ENCODE data around the gene SPATA2.

The SPATA2 gene

DNA sequence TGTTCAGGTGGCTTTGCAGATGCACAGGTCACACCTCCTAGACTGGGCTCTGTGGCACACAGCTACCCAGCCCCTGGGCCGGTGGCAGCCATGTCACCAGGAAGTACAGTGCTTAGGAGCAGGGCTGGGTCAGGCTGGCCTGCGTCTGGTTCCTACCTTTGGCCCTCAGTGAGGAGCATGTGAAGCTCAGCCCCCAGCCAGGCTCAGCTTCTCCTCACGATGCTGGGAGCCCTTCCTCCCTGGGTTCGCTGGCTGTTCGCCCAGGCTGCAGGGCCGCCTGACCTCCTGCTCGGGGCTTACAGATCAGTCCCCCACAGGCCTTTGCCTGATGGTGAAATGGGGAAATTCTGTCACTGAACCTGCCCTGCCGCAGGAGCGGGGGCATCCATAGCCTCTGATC lies 23.1 kb downstream of the SPATA2 start:
- no peak for DNase-seq (ENCODE audit: low read depth in 1 of 2, low spot score in 1 of 2)
- in situ Hi-C loops (cut with HindIII; ENCODE audit: low pct_unique_long_range_greater_than_20kb, low sequenced_read_pairs): no loop called here
- TF ChIP-seq JUND (IDR thresholded peaks at IDR 0.05; ENCODE audit: low read depth): no peak

DNA sequence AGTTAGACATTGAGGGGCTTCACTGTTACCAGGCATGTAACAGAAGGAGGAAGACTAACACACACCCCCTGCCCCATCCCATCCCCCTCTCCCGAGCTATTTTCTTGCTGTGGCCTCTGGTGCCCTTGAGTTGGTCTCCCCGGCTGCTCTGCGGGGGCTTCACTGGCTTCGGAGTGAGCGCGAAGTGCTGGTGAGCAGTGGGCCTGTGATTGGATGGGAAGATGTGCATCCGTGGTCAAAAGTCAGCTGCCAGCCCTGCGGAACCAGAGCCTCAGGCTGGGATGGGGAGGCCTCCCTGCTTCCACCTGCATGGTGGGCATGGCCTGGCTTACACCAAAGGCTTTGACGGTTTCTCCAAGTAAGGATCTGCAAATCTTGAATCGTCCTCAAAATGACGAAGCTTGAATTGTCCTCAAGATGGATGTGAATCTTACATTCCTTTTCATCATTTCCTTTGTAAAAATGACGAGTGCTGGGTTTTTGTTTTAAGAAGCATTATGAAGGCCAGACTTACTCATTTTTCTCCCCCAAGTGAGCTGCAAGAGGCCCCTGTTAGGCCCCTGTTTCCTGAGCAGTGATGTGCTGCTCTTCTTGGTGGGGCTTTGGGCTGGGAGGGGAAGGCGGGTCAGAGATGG lies 23.7 kb downstream of the SPATA2 start:
- TF ChIP-seq JUND (IDR thresholded peaks at IDR 0.05; ENCODE audit: low read depth): no peak
- in situ Hi-C loops (cut with HindIII; ENCODE audit: low pct_unique_long_range_greater_than_20kb, low sequenced_read_pairs): no loop called here
- no peak for DNase-seq (ENCODE audit: low read depth in 1 of 2, low spot score in 1 of 2)

DNA sequence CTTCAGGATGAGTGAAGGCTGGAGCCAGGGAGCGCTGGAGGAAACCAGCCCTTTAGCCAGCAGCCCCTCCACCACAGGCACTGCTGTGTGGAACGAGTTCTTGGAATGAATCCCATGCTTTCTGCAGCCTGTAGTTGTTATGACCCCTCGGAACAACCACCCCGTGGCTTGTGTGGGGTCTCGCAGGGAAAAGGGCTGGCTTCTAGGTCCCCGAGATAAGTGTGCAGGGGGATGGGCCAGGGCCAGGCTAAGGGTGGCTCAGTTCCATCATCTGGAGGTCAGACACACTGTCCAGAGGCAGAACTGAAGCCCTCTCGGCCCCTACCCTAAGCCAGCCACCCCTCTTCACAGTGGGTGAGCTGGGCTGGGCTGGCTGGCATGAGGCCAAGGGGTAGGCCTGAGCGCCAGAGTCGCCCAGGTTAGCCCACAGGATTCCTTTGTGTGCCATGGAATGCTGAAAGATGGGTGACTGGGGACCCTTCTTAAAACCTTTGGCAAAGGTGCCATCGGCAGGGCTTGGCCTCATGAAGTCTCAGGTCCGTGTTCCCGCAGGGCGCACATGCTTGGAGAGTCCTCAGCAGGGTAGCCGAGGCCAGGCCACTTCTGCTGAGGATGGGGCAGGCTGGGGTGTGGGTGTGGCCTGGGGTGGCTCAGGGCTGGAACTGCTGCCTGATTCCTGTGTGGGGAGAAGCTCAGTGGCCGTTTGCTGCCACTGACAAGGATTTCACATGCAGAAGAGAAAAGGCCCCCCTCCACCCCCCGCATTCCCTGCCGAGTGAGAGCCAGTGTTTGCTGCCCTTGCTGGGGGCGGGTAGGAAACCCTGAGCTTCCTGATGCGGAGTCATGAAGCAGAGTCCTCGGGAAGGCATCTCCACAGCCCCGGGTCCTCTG lies 24.6 kb downstream of the SPATA2 start:
- in situ Hi-C loops (cut with HindIII; ENCODE audit: low pct_unique_long_range_greater_than_20kb, low sequenced_read_pairs): no loop called here
- DNase-seq (ENCODE audit: low read depth in 1 of 2, low spot score in 1 of 2): no peak
- no peak for TF ChIP-seq JUND (IDR thresholded peaks at IDR 0.05; ENCODE audit: low read depth)

DNA sequence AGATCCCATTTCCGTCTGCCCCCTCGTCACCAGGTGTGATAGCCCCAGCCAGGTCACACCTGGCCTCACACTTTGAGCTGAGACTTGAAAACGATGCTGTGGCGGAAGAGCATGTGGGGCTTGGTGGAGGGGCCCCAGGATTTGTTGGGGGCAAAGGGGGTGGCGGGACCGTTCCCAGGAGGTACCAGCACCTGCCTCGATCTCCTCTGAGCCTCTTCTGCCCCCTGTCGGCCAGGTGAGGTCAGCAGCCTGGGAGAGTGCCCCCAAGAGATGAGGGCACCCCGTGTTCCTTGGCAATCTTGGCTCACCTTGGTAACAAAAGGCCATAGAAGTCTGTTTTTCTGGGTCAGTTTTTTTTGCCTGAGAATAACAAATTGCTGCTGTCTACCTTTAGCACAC lies 25.4 kb downstream of the SPATA2 start:
- TF ChIP-seq JUND (IDR thresholded peaks at IDR 0.05; ENCODE audit: low read depth): no peak
- peak in 1 of 2 experiments; percentile 28 for DNase-seq (ENCODE audit: low read depth in 1 of 2, low spot score in 1 of 2)
- in situ Hi-C loops (cut with HindIII; ENCODE audit: low pct_unique_long_range_greater_than_20kb, low sequenced_read_pairs): no loop called here

DNA sequence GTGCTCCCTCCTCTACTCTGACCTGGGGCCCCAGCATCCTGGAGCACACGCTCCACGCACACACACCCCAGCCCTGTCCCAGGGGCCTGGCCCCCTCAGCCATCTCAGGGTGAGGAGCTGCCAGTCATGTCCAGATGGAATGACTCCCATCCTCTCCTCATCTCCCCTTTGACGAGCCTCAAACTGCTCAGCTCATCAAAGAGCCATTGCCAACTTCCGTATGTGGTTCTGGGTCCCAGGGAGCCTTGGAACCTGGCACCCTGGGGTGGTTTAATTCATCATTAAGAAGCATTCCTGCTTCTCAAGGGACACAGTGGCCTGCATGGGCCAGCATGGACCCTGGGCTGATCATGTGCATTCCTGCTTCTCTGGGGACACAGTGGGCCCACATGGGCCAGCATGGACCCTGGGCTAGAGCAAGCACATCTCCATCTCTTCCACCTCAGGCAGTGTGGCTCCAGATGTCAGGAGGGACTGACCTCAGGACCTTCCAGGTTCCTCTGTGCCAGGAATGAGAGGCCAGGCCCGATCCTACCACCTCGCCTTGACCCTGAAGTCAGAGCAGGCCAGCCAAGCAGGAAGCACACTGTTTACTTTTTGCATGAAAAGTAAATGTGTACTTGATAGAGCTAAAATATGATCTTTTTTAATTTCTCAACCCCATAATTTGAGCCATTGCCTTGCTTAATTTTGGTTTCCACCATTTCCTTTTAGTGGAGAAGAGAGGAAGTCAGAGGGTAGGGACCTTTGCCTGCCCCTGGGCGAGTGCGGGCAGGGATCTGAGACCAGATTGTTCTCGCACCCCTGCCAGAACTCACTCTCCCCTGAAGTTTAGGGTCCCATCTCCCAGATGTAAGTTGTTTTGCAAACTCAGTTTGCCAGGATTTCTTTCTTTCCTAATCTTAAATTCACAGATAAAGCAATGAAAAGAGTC lies 26.1 kb downstream of the SPATA2 start:
- no peak for TF ChIP-seq JUND (IDR thresholded peaks at IDR 0.05; ENCODE audit: low read depth)
- no peak for DNase-seq (ENCODE audit: low read depth in 1 of 2, low spot score in 1 of 2)
- in situ Hi-C loops (cut with HindIII; ENCODE audit: low pct_unique_long_range_greater_than_20kb, low sequenced_read_pairs): no loop called here

DNA sequence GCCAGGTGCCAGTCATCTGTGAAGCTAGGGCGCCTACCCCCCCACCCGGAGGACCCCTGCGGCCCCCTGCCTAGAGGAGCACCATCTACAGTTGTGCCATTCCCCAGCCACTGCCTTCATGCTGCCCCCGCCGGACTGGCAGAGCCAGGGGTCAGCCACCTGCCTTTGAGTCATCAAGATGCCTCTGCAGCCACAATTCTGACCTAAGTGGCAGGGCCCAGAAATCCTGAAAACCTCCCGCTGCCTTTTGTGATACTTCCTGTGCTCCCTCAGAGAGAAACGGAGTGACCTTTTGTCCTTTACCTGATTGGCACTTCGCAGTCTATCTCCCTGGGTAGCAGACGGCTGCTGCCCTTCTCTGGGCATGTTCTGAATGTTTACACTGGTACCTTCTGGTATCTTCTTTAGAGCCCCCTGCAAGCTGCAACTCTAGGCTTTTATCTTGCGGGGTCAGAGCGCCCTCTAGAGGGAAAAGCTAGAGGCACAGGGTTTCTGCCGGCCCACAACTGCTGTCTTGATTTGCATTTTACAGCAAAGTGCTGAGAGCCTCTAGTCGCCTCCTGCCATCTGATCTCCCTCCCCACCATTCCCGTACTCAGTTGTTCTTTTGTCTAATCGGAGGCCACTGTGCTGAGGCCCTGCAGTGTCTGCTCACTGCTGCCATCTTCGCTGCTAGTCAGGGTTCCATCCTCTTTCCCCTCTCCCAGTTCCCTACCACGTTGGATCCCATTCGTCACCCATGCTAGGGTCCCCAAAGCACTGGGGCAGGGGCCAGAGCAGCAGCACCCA lies 26.9 kb downstream of the SPATA2 start:
- DNase-seq (ENCODE audit: low read depth in 1 of 2, low spot score in 1 of 2): peak; percentile 67 to 83
- in situ Hi-C loops (cut with HindIII; ENCODE audit: low pct_unique_long_range_greater_than_20kb, low sequenced_read_pairs): no loop called here
- TF ChIP-seq JUND (IDR thresholded peaks at IDR 0.05; ENCODE audit: low read depth): no peak

DNA sequence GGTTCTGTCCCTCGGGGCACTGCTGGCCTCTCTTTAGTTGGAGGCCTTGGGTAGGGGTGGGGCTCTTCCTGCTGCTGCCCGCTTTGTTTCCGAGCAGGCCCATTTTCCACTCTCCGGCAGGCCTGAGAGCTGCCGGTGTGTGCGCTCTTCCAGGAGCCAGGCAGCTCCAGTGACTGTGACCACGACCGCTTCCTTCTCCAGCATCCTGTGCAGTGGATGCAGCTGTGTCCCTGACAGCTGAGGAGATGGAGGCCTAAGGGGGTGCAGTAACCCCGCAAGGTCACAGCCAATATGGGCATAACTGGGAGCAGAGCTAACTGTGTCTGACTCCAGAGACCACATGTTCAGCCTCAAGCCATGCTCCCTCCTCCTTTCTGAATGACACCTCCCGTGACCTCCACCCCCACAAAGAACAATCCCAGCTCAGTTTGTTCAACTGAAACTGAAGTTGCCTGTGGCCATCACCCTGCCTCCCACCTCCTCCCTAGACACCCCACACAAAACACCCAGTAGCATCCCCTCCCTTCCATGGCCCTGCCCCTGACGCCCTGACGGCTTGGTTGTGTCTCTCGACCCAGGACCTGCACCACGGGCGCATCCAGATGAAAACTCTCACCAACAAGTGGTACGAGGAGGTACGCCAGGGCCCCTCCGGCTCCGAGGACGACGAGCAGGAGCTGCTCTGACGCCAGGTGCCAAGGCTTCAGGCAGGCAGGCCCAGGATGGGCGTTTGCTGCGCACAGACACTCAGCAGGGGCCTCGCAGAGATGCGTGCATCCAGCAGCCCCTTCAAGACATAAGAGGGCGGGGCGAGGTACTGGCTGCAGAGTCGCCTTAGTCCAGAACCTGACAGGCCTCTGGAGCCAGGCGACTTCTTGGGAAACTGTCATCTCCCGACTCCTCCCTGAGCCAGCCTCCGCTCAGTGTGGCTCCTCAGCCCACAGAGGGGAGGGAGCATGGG lies 27.8 kb downstream of the SPATA2 start:
- in situ Hi-C loops (cut with HindIII; ENCODE audit: low pct_unique_long_range_greater_than_20kb, low sequenced_read_pairs): no loop called here
- no peak for DNase-seq (ENCODE audit: low read depth in 1 of 2, low spot score in 1 of 2)
- TF ChIP-seq JUND (IDR thresholded peaks at IDR 0.05; ENCODE audit: low read depth): no peak

DNA sequence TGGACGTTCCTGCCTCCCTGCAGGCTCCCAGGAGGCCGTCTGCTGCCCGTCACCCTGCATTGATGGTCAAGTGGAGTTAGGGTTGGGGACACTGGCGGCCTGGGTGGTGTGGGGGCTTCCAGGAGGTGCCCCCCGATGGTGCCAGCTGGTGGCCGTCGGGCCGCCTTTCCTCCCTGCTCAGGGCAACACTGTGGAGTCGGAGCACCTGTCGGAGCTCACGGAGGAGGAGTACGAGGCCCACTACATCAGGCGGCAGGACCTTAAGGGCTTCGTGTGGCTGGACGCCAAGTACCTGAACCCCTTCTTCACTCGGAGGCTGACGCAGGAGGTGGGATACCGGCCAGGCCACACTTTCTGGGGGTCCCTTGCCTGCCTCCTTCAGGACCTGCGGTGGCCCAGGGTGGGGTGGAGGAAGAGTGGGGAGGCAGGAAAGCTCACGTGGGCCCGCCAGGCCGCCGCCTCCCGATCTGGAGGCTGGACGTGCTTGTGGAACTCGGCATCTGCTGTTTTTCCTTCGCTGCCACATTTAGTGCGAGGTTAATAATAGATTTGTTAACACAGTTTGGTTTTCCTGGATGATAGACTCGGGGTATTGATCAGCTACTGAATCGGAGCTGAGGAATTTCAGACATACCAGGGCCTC lies 28.6 kb downstream of the SPATA2 start:
- no peak for TF ChIP-seq JUND (IDR thresholded peaks at IDR 0.05; ENCODE audit: low read depth)
- no peak for DNase-seq (ENCODE audit: low read depth in 1 of 2, low spot score in 1 of 2)
- in situ Hi-C loops (cut with HindIII; ENCODE audit: low pct_unique_long_range_greater_than_20kb, low sequenced_read_pairs): no loop called here

DNA sequence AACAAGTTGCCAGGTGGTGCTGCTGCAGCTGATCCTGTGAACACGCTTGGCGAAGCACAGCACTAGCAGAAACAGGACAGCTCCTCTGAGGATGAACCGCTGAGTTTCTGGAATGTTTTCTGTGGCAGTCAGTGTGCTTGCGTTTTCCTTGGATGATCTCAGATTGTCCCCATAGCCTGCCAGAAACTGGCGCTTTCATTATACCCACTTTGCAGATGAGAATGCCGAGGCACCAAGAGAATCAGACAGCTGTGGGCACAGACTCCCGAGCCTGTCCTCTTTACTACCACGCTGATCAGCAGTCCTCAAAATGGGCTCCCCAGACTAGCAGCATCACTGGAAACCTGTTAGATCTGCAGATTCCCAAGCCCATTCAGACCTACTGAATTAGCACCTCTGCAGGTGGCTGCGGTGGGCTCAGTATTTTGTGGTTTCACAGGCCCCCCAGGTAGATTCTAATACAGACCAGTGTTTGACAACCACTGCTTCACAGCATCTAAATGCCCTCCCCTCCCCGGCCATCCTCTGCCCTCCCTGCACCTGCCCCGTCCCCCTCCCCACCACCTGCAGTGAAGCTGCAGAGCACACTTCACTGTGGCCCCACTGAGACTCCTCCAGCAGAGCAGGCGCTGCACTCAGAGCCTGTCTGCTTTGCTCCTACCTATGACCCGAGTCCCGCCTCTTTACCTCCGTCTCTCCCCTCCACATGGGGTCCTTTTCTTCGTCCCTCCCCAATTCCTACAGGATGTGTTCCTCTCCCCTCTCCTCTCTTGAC lies 29.6 kb downstream of the SPATA2 start:
- in situ Hi-C loops (cut with HindIII; ENCODE audit: low pct_unique_long_range_greater_than_20kb, low sequenced_read_pairs): no loop called here
- TF ChIP-seq JUND (IDR thresholded peaks at IDR 0.05; ENCODE audit: low read depth): no peak
- no peak for DNase-seq (ENCODE audit: low read depth in 1 of 2, low spot score in 1 of 2)

DNA sequence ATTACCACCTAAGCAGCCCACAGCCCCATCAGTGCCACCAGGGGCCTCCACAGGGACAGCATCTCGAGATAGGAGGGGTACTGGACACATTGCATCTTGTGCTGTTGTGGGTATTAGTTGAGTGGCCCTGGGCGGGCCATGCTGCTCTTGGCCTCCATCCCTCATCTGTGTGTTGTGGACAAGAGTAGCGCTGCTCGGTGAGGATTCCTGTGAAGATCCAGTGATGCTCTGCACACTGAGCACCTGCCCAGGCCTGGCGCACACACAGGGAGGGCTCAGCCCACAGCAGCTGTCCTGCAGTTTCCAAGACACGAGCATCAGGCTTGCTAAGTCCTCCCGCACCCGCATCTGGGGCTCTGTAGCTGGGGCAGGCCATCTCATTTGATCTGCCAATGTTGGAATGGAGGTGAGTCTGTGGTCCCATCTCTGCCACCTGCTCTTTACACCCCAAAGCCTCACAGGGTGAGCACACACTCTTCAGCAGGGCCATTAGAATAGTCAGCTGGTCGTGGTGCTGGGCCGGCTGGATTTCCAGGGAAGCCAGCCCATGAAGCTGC lies 32.0 kb downstream of the SPATA2 start:
- DNase-seq (ENCODE audit: low read depth in 1 of 2, low spot score in 1 of 2): no peak
- no peak for TF ChIP-seq JUND (IDR thresholded peaks at IDR 0.05; ENCODE audit: low read depth)
- in situ Hi-C loops (cut with HindIII; ENCODE audit: low pct_unique_long_range_greater_than_20kb, low sequenced_read_pairs): no loop called here

Data from T47D (cell line).